Measurements from ENCODE around the gene EMX2.

EMX2 gene

DNA sequence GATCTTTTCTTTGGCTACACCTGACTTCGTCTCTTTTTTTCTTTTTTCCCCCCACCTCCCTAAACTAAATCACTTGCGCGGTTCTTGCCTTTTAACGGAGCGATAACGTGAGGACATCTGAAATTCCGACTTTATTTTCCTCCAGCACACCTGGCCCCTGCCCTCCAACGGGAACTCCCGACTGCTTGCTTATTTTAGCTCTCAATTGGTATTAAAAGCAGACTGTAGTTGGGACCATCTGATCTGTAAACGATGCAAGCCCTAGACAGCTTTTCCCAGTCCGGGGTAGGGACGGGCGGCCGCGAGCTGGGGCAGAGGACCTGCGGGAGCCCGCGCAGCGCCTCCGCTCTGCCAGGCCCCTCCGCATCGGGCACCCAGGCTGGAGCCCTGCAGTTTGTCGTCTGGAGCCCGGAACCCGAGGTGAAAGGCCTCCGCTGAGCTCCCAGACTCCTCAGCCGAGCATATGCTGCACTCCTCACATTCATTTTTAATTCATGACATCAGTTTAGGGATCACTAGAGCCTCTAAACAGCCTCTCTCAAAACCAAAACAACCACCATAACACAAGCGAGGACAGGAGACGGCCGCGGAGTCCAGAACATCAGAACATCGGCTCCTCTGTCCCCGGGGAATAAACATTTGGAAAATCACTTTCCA, 10.0 kb upstream of the EMX2 start:
- peak; percentile 72 for DNase-seq

DNA sequence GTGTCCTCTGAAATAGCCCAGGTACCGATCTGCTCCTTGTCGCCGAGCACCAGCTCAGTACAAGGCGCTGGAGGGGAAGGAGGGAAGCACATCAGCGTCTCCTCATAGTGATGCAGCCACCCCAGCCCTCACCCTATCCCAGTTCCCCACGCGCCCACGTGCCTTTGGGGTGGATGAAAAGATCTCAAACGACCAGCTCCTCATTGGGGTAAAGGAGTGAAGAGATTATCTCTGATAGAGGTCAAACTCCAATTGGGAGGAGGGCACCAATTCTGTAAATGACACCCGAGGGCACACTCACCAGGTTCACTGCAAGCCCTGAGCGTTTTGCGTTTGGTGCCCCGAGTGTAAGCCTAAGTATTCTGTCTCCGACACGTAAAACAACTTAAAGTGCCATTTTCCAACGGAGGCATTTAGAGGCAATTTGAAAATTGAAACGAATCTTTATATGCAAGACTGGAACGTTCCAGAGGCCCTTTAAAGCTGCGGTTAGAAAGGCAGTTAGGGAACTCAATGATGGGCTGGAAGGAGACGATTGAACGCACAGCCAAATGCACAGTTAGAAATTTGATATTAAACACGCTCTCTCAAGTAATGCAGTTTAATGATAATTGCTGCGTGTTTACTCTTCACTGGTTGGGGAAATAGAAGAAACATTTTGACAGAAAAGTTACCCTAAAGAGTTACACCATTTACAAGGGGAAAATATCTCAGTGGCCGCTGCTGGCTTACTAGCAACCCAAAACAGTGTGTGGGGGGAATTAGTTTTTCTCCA, 8.9 kb upstream of the EMX2 start:
- peak; percentile 72 for DNase-seq

DNA sequence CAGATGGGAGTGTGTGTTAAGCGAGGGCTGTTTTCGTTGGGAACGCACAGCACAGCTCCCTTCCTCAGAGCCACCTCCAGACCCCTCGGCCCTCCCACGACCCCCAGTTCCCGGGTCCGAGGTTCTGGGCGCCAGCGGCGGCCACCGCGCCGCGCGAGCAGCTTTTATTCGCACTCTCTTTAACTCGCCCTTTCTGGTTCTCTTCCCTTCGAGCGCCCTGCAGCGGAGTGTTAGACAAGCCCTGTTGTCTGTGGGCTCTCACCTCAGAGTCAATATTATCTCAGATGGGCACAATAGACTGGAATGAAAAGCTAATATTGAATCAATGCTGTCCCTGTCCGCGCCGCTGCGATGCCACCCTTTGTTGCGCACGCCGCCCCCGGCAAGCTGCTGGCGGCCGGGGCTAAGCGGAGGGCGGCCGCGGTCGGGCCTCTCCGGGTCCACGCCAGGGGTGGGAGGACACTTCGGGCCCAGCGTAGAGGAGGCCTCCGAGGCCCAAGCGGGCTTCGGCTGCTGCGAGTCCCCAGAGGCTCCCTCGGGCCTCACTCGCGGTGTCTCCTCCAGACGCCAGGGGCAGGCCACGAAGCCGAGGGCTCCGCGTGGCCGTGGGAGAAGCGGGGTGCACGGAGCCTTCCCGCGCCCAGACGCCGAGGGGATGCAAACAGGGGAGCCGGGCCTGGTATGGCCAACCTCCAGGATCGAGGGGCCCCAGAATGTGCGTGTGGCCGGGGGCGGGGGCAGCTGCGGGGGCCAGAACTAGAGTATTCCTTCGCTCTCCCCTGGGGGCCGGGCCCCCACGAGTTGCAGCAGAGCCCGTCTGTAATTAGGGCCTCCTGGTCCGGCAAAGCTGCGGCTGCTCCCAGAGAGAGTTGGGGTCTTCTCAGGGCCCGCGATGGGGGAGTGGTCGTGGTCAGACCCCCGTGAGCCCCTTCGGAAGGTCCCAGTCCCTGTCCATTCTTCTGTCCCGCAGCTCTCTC, 7.9 kb upstream of the EMX2 start:
- peak; percentile 72 for DNase-seq

DNA sequence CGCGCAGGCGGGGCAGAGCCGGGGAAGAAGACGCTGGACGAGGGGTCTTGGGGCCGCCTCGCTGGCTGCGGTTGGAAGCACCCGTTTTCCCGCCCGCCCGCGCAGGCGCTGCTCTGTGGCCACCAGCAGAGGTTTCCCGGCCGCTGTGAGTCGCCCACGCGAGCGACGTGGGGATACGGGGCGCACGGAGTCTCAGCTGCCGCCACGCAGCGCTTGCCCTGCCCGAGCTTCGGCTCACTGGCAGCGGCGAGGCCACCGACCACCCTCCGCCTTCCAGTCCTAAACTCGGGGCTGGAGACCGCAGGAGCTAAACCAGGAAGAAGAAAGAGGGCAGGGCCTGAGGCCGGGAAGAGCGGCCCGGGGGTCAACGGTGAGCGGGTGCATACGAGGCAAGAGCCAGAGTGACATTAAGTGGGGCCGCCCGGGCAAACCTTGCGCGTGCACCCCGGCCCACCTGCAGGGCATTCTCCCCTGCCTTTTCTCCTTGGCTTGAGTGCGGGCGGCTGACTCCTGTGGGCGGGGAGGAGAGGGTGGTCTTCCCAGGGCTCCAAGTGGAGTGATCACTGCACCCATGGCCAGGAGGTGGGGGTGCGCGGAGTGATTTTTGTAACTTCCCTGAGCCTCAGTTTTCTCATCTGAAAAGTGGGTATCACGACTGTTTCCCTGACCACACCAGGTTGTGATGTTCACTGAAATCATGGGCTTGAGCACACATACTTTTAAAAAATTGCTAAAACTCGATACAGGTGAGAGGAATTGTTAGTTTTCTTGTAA, 7.1 kb upstream of the EMX2 start:
- peak; percentile 66 for DNase-seq

DNA sequence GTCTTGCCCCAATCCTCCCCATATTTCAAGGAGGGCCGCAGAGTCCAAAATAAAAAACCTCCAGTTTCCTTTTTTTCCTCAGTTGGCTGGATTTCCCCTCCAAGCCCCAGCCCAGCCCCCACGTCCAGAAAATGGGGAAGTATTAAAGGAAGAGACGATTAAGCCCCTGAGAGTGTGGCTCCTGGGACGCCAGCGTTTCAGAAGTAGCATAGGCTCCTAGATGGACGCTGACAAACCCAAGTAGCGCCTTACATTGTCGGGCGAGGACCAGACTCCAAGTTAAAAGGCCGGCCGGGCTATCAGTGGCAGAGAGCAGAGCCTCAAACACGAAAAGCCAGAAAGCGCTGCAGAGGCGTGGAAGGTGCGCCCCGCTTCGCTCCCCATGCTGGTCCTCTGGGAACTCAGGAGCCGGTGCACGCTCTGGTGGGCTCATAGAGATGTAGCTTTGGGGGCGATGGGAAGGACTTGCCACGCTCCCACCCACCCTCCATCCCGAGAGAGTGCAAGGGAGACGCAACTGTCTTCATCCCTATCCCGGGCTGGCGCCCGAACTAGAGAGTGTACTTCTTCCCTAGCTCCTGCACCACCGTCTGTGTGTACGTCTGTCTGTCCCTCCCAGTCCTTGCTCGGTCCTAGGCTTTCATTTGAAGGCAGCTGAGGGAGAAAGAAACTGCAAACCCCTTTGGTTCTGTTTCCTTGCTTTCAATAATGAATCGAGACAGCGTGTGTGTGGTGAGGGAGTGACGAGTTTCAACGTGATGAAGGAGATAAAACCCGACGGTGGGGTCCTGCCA, 6.3 kb upstream of the EMX2 start:
- peak; percentile 59 for DNase-seq

DNA sequence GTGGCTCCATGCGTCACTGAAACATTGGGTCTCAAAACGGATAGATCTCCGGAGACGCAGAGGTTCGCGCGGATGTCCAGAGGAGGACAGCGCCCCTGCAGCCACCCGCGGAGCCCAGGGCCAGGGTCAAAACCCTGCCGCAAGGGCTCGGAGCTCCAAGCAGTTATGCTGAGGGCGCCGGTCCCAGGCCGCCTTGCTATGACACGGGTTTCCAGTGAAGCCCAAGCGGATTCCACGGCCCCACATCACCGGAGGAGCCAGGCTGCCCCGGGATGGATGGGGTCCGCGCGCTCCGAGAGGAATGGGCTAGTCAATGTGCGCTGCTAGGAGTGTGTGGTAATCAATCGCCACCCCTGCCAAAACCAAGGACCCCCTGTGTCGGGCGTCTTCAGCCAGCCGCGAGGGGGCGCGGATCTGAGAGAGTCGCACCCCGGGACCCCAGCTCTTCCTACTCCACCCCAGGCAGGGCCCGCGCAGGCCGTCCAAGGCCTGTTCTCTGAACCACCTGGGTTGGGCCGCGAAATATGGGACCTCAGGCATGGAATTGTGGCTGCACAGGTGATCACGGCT, 5.6 kb upstream of the EMX2 start:
- no peak for DNase-seq

DNA sequence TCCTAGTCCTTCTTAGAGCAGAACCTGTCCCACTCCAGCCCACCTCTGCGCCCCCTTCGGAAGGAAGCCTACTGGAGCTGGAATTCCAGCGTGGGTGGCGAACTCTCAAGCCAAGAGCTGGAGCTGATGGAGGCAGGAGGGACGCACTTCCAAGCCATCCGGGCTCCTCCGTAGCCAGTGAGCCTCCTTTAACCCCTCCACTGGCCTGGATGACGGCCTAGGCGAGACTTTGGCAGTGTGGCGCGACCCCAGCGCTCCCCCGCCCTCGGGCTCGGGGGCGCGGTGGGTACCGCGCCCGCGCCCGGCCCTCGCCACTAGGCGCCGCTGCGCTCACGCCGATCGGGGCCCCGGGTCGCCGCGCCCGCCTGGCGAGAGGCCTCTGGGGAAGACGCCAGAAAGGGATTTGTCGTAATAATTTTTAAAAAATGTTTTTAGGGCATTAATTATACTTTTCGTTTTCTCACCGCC, 5.1 kb upstream of the EMX2 start:
- DNase-seq = peak; percentile 79

DNA sequence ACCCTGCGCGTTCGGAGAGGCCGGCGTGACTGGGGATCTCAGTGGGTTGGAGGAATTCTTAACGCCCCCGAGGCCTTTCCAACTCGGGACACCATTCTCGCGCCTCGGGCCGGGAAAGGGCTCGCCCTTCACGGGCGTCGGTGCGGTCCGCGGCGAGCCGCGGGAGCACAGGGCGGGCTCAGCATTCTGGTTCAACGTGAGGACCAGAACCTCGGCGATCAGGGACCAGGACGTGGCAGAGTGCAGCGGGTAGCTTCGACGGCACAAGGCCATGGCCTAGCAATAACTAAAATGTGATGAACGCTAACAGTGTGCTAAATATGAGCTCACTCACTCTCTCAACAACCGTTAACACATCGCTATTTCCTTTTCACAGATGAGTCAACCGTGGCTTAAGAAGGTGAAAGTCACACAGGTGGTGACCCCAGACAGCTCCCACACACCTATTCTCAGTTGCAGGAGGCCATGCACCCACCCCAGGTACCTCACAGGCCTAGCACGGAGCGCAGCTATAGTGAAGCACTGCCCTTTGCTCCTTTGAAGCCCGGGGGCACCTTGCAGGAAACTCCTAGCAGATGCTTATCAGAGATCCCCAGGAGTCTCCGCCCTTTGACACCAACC, 4.5 kb upstream of the EMX2 start:
- DNase-seq = peak; percentile 14

DNA sequence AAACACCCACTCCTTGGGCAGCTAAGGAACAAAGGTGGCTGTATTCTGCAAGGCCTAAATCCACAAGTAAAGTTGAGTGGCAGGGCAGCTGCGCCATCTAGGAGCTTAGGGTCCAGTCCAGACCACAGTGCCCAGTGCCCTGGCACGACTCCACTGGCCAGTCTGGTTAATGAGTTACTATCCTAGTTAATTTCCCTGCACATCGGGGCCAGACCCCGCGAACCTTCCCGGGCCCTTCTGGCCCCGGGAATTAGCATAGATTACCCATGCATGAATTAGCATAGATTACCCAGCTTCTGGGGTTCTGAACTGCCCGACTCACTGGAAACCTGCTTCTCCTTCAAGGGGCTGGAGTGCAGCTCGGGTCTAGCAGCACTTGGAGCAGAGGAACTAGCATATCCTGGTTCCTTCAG, 3.2 kb upstream of the EMX2 start:
- peak; percentile 10 for DNase-seq

DNA sequence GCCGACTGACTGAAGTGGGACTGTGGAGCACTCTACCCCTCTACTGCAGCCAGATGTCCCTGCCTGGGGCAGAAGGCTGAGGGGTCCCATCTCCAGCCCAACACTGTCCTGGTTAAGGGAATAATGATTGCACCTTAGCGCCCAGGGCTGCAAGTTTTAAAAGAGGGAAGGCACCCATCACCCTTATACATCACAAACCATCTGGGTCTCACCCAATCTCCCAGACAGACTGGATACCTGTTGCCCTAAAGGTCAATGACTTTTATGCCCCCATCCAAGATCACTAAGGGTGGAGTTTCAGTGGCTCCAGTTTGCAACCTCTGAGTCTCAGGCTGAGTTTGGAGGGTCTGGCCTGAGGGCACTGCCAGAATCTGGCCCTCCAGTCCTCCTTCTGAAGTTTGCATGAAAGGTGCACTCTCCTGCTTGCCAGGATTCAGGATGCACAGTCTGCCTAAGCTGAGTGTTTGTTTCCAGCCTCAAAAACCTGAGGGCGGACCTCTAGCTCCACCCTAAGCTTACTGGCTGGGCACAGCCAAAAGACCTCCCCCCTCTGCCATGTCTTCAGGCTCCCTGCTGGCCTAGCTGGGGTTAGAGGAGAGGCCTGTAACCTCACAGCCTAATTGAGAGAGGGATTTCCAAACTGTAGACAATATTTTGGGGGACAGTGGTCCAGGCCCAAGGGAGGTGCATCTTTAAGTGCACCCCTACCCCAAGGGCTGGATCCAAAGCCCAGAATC, 2.5 kb upstream of the EMX2 start:
- peak; percentile 5 for DNase-seq

DNA sequence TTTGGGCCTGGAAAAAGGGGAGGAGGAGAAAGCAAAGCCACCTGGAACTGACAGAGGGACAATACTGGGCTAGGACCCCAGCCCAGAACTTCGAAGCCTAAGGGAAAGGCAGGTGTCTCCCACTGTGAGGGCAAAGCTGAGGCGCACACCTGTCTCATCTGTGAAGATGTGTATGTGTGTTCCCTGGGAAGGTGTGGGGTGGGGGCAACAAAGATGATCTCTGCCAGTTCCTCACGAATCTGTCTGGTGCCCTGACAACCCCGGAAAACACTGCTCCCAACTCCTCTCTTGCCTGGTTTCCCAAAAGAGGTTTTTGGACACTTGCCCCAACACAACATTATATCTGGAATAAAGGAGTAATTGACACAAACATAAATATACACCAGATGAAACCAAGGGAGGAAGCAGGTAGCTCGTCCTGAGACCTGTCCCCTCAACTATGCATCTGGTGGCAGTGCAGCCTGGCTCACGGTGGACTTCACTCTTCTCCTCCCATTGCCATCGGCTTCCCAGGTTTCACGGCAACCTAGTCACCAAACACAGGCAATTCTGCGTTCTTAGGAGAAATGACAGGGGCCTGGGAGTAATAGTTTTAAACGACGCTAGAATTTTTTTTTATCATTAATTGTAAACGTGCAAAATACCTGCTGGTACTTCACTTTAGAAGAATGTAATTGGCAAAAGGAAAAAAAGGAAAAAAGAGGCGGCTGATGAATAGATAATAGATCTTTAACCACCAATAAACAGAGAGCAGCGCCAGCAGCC, 1.7 kb upstream of the EMX2 start:
- no peak for DNase-seq

DNA sequence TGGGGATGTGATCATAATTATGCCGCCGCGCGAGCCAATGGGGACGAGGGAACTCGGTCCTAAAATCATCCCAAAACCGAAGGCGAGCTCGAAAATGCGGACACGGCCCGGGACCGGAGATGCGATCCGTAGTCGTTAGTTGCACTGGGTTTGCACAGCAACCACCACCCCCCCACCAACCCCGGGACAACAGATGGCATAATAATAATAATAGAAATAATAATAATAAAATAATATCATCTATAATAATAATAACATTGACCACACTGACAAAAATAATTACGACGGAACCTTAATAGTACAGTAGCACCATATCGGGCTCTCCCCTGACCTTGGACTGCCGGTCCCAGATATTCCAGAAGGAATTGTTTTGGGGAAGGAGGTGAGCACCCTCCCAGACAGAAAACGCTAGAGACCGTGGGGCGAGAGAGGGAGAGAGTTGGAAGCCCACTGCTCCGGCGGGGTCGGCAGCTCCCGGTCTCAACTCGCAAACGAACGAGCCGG, 1.1 kb upstream of the EMX2 start:
- peak; percentile 84 for DNase-seq

DNA sequence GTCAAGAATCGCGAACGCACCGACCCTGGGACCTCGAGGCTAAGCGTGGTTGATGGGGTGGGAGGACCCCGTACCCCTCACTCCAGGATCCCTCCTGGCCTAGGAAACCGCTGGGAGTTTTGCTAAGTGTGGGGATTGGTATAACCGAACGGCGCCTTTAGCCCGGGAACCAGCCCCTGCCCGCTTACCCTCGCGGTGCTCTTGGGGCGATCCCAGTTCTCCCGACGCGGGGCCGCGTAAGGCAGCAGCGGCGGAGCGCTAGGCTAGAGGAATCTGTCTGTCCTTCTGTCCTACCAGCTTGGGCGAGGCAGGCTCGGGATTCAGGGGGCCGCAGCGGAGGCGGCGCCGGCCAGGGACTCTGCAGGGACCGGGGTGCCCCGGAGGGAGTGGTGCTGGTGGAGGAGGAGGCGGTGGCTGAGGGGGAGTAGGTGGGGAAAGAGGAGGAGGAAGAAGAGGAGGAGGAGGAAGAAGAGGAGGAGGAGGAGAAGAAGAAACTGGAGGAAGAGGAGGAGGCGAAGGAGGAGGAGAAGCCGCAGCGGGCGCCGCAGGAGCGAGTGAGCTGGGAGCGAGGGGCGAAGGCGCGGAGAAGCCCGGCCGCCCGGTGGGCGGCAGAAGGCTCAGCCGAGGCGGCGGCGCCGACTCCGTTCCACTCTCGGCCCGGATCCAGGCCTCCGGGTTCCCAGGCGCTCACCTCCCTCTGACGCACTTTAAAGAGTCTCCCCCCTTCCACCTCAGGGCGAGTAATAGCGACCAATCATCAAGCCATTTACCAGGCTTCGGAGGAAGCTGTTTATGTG, 439 bp upstream of the EMX2 start:
- DNase-seq = peak; percentile 95

DNA sequence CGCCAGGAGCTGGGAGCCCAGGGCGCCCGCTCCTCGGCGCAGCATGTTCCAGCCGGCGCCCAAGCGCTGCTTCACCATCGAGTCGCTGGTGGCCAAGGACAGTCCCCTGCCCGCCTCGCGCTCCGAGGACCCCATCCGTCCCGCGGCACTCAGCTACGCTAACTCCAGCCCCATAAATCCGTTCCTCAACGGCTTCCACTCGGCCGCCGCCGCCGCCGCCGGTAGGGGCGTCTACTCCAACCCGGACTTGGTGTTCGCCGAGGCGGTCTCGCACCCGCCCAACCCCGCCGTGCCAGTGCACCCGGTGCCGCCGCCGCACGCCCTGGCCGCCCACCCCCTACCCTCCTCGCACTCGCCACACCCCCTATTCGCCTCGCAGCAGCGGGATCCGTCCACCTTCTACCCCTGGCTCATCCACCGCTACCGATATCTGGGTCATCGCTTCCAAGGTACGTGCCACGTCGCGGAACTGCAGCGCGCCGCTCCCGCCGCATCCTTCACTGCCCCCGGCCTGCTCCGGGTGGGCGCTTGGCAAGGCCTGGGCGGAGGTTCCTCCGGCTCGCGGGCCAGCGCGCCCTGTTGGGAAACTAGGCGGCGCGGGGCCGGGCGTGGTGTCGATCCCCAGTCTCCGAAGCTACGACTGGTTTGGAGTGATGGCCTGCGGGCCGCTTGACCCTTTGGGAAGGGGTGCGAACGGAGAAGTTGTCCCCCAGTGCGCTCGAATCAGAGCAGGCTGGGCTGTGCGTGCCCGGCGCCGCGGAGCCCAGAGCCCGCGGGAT, 868 bp downstream of the EMX2 start:
- peak; percentile 73 for DNase-seq

DNA sequence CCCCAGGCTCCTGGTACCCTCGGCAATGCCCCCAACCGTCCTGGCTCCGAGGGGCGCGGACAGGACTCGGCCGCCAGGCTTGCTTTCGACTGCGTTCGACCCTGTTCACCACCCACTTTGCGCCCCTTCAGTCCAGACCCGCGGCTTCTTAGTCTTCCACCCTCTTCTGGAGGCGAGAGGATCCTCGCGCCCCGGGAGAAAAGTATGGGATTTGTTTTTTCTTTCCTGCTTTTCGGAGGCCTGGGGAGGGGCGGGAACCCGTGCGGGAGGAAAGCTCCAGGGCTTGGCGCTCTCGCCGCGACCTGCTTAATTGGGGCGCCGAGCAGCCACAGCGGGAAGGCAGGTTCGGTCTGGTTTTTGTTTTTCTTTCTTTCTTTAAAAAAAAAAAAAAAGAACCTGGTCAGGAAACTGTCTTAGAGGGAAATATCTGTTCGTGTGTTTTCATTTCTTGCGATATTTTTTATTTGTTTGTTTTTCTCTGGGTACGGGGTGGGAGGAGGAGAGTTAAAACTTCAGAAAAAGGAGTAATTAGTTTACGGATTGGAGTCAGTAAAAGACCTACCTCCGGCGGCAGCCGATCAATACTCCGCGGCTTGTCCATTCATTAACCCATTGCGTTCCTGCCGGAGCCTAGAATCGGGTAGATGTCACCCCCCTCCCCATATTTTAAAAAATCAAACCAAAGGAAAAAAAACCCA, 1.6 kb downstream of the EMX2 start:
- DNase-seq = peak; percentile 77

DNA sequence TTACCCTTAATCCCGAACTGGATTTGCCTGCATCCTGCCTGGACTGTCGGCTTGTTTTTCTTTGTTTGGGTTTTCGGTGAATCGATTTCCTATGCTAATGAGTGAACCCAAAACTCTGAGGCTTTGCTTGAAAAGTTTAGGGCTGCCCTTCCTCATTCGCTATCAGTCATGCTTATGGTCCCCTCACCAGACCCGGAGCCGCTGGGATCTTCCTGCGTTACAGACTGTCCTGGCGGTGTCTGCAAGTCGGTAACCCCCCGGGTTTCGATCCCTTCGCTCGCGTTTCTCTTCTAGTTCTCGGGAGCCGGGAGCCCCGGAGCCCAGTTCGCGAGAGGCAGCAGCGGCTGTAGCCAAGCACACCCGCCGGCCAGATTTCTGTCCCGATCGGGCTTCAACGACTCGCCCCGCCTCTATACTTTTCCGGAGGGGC, 2.2 kb downstream of the EMX2 start:
- peak; percentile 70 for DNase-seq
